GM12872 (cell line): ENCODE measurements around the gene MAFF.

Experiments used
- CTCF ChIP-seq: IDR thresholded peaks from 3 replicates; pipeline ENCODE4 v1.5.1; 2011; ENCODE audit warnings: low read depth, mild to moderate bottlenecking, low read length, moderate library complexity; ENCODE audit not compliant: insufficient read depth

The MAFF gene

GRCh38 chr22:38264322-38264843, 62.6 kb downstream of the MAFF start:
- no peak for TF ChIP-seq CTCF
